HG03039 (cell line): Measurements from ENCODE around the gene ZNF217.
"Not testable (repeated sequence)": the region's sequence is repeated elsewhere in the genome, so short reads cannot be mapped to it uniquely, and the experiment has no call there.

Experiments used
- ATAC-seq: cut with Tn5 transposase; IDR thresholded peaks from one replicate; pipeline ENCODE4 v1.9.1; 2021; ENCODE audit warnings: mild to moderate bottlenecking, moderate library complexity; ENCODE audit not compliant: unreplicated experiment

Gene ZNF217

DNA sequence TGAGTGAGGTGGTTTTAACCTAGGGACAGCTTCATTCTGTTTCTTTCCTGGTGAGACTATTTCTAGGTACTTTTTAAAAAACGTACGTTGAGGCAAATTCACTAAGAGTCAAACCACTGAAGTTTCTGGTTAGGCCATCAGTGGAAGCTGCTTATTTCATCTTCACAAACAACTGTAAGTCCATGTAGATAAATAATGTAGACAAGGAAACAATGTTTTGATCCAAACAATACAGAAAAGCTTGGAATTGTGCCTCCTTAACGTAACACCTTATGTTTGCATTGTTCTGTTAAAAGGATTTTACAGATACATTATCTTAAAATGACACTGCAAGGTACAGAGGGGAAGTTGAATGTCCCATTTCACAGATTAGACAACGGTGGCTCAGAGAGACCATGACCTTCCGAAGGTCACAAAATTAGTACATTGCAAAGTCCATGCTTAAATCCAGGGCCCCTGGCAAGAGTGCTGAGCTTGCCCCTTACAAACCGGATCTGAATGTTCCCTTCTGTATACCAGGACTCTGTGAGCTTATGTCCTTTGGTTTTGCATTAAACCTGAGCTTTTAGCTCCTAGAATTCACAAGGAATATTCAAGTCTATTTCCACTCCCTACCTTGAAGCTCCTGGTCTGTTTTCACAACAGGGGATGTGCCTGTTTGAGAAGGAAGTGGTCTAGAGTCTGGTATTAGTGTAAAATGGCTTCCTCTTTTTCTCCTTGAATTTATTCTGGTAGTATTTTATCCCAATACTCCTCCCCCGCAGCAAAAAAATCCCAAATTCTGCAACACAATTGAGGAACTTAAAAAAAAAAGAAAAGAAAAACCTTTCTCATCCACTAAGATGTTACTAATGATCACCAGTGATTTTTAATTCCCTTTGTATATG, 28.9 kb upstream of the ZNF217 start:
- ATAC-seq = no peak

DNA sequence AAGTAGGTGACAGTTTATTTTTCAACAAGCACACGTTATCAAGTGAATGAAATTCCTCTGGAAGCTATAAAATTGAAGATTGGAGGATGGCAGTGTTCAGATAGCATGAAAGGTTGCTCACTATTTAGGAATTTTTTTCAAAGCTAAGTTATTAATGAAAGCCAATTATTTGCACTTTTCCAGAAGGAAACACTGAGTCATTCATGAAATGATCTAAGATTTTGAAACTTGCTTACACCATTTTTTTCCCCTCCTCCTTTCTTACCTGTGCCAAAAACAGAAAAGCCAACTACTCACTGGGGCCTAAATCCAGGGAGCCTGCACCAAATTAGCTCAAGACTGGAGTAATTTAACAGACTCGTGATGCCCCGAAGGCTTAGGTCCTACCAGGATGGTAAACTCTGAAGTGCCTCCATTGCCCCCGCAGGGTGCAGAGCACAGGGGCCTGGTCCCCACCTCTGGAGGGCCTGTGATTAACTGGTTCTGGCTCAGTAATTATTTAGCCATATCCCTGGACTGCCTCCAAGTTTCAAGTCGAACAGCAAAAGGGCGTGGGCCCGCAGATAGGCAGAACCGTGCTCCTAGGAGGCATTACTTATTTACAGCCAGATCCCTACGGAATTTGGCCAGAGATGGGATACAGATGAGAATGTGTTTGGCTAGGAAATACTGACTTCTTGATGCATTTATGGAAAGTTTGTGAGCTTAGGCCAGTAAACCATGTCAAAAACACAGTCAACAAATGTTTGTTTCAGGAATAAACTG, 28.0 kb upstream of the ZNF217 start:
- ATAC-seq = no peak

DNA sequence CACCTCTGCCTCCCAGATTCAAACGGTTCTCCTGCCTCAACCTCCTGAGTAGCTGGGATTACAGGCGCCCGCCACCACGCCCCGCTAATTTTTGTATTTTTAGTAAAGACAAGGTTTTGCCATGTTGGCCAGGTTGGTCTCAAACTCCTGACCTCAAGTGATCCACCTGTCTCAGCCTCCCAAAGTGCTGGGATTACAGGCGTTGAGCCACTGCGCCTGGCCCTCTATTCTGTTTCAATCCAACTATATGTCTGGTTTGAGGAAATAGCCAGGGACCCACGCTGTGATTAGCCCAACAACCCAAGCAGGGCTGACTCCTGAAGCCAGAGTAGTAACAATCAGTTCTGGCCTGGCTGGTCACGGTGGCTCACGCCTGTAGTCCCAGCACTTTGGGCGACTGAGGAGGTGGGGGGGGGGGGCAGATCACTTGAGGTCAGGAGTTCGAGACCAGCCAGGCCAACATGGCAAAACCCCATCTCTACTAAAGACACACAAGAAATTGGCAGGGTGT, 24.9 kb upstream of the ZNF217 start:
- not testable (repeated sequence) for ATAC-seq

DNA sequence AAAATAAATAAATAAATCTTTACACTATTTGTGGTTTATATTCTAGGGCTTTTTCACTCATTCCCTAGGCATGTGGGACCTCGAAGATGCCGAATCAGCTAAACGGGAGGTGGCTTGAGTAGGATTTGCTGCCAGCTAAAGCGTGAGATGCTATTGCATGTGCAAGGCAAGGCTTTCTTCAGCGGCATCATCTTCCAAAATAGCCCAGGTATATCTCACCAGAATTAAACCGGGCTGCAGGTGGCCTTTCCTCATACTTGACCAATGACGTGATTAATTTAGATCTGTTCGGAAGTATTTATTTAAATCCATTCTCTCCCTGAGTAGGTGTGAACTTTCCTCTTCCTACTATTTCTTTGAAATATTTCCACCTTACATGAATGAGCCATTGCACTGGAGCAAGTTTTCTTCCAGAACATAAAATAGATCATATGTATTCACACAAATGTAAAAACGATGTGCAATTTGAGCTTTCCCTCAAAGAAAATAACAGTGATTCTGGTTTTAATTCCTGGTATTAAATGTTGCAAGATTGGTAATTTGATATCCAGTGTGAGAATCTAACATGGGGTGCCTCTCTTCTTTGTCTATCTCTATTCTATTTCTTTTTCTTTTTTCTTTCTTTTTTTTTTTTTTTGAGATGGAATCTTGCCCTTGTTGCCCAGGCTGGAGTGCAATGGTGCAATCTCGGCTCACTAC, 24.3 kb upstream of the ZNF217 start:
- ATAC-seq = no peak

DNA sequence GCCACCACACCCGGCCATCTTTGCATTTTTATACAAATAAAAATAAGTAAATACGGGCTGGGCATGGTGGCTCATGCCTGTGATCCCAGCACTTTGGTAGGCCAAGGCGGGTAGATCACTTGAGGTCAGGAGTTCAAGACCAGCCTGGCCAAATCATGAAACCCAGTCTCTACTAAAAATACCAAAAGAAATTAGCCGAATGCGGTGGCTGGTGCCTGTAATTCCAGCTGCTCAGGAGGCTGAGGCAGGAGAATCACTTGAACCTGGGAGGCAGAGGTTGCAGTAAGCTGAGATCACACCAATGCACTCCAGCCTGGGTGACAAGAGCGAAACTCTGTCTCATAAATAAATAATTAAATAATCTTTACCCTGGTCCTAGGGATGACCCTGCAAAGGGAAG, 22.9 kb upstream of the ZNF217 start:
- not testable (repeated sequence) for ATAC-seq

DNA sequence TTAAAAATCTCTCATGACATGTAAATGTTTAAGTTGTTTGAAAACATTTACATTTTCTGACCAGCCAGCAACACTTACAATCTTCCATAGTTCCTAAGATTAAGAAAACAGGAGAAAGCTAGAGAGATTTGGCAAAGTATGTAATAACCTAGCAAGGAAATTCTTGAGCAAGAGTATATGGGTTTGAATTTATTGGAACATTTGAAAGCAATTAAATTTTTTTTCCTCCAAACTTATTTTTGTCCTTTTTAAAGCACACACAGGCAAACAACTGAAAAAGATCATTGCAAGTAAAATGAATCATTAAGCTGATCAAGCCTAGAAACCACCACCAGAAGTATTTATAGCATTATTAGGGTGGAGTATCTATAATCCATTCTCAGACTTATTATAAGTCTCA, 20.1 kb upstream of the ZNF217 start:
- no peak for ATAC-seq

DNA sequence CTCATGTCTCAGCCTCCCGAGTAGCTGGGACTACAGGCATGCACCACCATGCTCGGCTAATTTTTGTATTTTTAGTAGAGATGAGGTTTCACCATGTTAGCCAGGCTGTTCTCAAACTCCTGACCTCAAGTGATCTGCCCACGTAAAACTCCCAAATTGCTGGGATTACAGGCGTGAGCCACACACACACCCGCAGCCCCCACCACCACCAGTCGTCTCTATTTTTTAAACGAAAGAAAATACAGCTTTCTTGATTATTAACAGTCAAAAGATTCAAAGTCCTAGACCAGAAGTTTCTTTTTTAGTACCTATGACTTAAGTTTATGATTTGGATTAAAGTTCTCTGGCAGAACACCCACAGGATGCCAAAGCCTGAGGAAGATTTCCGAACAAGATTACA, 18.6 kb upstream of the ZNF217 start:
- not testable (repeated sequence) for ATAC-seq

DNA sequence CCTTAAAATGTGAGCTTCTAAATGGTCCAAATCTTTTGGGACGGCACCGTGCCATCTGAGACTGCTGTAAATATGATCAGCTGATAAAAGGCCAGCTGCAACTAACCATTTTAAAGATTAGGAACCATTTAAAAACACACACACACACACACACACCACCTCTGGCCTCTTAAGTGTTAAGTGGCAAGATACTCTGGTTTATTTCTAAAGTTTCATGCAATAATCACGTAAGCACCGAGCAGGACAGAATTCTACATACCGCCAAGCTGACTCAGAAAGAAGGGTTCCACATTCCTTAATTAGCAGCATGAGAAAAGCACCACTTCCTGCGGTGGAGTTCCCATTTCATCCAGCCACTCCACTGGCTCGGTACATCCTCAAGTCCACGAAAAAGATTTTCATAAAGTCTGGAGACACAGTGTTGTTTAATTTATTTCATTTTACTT, 17.8 kb upstream of the ZNF217 start:
- peak; percentile 47 for ATAC-seq

DNA sequence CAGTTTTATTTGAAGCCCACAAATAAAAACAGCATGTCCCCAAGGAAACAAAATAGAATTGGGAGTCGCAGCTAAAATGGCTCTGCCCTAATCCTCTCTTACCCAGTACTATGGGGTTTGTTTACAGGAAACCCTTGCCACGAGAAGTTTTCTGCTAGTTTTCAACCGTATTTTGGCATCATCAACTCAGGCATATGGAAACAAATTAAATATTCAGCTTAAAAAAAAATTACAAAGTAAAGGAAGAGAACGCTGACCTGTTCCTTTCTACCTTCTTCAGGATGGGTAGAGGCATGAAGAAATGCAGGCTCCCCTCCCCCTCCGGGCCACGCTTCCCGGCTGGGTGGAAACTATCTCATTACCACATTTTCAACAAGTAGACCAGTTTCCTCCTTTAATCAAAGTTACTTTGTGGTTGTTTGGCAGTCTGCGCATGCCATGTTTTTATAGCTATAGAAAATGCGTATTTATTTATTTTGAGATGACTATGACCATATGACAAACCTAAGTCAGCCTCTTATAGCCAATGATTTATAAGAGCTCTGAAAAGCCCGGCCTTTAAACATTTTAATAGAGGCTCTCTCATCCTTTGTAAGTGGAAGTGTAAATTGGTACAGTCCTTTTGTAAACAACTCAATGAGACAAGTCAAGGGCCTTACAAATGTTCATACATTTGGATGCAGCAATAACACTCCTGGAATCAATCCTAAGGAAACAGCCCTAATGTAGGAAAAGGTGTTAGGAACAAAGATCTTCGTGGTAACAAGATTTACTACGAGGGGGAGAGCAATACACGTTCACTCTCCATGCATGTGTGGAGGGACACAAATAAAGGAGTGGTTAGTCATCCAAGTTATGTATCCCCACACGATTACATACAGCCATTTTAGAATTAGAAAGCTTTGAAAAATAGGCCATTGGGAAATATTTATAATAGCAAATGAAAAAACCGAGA, 16.1 kb upstream of the ZNF217 start:
- ATAC-seq = no peak

DNA sequence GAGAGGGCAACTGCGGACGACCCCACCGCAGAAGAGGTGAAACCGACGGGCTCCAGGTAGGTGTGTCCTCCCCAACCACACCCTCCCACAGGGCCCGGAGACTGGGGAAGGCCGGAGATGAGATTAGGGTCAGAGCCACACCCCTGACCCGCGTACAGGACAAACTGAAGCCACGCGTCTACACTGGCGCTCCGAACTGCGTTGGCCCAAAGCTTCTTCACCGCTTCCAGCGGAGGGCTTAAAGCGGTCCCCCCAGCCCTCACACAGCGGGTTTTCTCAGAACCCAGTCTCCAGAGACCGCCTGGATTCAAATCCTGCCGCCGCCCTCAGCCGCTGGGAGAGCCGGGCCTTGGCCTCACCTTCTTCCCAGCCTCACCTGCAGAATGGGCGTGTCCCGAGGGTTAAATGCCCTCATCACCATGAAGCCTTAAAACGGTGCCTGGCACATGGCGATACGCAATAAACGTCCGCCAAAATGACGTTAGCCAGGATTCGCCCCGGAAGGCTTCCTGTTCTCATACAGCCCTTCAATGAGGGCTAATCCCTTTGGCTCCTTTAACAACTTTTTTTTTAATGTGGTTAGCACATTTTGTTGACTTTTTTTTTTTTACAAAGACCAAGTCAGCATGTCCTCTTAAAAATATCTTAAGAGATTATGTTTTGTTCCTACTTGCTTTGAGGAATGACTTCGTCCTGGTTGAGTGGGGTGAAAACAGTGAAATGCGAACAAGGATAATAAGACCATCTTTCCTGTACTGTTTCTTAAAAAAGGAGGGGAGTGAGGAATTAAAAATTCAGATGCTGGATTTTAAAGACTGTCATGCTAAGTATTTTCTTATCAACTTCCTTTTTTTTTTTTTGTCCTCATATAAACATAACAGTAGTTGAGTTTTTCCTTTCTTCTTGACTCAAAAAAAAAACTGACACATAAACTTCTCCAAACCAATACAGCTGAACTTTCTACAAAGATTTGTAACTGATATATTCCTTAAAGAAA, 15.1 kb upstream of the ZNF217 start:
- no peak for ATAC-seq

DNA sequence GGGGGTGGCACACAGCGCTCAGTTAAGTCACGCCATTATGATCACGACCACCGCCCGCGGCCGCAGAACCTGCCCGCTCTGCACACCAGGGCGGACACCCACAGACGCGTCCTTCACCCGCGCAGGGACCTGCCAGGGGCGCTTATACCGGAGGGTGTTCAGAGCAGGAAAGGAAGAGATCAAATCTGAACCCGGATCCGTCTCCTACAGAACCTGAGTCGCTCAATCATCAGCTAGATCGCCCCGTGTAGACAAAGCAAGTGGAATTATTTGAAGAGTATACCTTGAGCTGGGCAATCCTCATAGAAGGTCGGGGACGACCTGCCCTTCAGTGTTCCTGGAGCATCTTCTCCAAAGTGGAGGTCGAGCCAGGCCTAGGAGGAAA, 14.4 kb upstream of the ZNF217 start:
- no peak for ATAC-seq

DNA sequence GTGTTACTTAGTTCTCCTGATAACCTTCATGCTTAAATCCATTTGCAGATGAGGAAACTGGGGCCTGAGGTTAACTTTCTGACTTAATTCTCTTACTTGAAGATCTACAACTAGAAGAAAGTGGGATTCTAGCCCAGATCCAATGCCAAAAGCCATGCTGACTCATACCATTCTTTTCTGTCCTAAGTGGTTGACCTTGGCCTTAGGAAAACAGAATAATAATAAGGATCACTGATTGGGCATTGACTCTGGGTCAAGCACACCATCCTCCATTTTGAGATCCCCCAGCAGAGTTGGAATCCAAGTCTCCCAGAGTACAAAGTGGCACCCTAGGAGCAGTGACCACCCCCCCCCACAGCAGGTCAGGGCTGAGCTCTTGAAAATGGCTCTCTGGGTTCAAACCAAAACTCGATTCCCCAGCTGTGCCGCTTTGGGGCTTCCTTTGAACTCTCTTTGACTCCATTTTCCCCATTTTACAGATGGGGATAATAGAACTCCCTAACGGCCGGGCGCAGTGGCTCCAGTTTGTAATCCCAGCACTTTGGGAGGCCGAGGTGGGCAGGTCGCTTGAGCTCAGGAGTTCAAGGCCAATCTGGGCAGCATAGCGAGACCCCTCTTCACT, 12.8 kb upstream of the ZNF217 start:
- no peak for ATAC-seq

DNA sequence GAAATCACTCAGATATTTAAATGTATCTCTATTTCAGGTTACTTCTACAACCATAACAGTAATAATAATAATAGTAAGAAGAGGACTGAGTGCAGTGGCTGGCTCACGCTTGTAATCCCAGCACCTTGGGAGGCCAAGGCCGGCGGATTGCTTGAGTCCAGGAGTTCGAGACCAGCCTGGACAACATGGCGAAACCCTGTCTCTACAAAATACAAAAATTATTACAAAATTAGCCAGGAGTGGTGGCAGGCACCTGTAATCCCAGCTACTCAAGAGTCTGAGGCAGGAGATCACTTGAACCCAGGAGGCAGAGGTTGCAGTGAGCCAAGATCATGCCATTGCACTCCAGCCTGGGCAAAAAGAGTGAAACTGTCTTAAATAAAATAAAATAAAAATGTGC, 11.8 kb upstream of the ZNF217 start:
- ATAC-seq = not testable (repeated sequence)

DNA sequence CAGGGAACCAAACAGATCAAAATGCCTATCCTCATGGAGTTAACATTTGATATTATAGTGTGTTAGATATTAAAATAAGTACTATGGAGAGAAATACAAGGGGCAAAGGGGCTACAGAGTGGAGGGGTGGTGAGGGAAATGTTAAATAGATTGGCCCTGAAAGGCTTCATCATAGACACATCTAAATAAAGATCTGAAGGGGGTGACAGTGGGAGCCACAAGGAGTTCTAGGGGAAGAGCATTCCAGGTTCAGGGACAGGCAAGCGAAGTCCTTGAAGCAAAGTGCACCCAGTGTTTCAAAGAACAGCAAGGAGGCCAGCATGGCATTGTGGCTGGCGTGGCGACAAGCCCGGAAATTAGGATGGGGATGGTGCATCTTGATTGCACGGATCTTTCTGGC, 11.2 kb upstream of the ZNF217 start:
- not testable (repeated sequence) for ATAC-seq

DNA sequence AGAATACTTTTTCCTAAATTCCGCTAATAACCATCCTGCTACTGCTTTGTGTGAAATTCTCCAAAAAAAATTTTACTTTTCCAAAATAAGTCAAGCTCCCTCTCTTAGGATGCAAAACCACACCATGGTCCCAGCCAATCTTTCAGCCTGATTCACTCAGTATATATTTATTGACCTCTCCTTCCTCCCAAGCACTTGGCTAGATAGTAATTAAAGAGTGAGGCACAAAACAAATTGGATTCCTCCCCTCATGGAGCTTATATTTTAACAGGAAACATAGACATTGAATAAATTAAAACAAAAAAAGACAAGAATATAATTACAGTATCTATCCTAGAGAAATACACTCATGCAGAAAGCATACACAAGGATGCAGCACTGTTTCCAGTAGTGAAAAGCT, 9.0 kb upstream of the ZNF217 start:
- no peak for ATAC-seq

DNA sequence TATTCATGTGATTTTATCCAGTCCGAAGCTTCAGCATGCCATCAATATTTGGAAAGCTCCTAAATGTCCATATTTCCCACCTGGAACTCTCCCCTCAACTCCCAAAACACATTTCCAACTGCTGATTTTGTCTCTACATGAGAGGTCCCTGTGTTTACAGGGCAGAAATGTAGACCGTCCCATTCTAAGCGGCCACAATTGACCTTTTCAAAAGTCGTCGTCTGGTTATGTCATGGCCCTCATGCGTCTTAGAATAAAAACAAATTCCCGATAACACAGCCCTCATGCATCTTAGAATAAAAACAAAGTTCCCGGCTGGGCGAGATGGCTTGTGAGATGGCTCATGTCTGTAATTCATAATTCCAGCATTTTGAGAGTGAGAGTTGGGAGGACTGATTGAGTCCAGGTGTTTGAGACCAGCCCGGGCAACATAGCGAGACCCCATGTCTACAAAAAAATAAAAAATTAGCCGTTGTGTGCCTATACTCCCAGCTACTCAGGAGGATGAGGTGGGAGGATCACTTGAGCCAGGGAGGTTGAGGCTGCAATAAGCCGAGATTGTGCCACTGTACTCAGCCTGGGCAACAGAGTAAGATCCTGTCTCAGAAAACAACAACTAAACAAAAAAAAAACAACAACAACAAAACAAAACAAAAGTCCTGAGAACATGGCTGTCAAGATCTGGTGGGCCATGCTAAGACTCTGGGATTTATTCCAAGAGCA, 6.4 kb upstream of the ZNF217 start:
- ATAC-seq = no peak

DNA sequence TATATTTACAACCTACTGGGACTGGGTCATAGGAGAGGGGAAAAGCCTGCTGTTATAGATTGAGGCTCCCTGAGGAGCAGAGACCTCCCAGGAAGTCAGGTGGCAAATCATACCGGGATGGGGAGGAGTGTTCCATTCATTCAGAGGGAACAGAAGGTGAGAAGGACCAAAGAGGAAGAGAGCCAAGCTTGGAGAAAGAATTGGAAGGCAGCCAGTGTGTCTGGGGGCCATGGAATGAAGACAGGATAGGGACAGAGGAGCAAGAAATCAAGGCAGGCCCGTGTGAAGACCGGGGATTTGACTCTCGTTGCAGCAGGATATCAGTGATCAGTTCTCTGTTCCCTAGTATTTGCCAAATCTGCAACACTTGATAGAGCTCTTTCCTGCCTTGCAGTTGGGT, 5.7 kb upstream of the ZNF217 start:
- no peak for ATAC-seq

DNA sequence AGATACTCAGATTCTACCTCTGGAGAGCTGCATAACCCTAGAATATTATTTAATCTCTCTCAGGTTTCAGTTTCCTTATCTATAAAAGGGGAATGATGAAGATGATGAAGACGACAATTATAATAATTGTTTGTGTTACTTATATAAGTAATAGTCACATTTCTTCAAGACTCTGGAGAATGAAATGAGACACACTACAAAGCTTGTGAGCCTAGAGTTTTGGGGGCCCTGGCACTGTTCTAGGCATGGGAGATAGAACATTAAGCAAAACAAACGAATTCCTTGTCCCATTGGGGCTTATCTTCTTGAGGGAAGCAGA, 5.4 kb upstream of the ZNF217 start:
- no peak for ATAC-seq
